Neural cell (in vitro differentiated cells): Measurements from ENCODE around the gene ADAM23. TPM values are rescaled to one million over a fixed set of nuclear protein-coding genes. Genes with fewer than 3 reads are reported as not detected.

ENCODE experiments used
- H2AFZ ChIP-seq: fragments of 200-600, 300-800 bp; sonication (generic), shearing (Covaris generic); 2 replicates; pipeline ENCODE4 v1.6.0; 2014; ENCODE audit warnings: low read depth, mild to moderate bottlenecking, antibody characterized with exemption, low read length, moderate library complexity
- H3F3A ChIP-seq: fragments of 200-600 bp; shearing (Covaris generic); 2 replicates; pipeline ENCODE4 v1.6.1; 2016; ENCODE audit warnings: mild to moderate bottlenecking, moderate library complexity, mixed read lengths, antibody characterized with exemption, low read length; ENCODE audit not compliant: insufficient read depth, poor library complexity, severe bottlenecking
- H3K27ac ChIP-seq: fragments of 200-600, 300-800 bp; sonication (generic), shearing (Covaris generic); 2 replicates; pipeline ENCODE4 v1.5.1; 2014; ENCODE audit warnings: mild to moderate bottlenecking, low read length, moderate library complexity
- H3K27me3 ChIP-seq: fragments of 300-800, 200-600 bp; sonication (generic), shearing (Covaris generic); 2 replicates; pipeline ENCODE4 v1.6.0; 2014; ENCODE audit warnings: mild to moderate bottlenecking, low read depth, low read length, moderate library complexity; ENCODE audit not compliant: insufficient read depth
- H3K36me3 ChIP-seq: fragments of 300-800, 200-600 bp; sonication (generic), shearing (Covaris generic); 2 replicates; pipeline ENCODE4 v1.5.1; 2014; ENCODE audit warnings: mild to moderate bottlenecking, antibody characterized with exemption, low read length, moderate library complexity; ENCODE audit not compliant: insufficient read depth
- H3K4me2 ChIP-seq: fragments of 300-800, 200-600 bp; sonication (generic), shearing (Covaris generic); 2 replicates; pipeline ENCODE4 v1.6.0; 2014; ENCODE audit warnings: mild to moderate bottlenecking, low read length
- H3K4me3 ChIP-seq: fragments of 300-800, 200-600 bp; sonication (generic), shearing (Covaris generic); 2 replicates; pipeline ENCODE4 v1.5.1; 2014; ENCODE audit warnings: mild to moderate bottlenecking, low read length, moderate library complexity
- H3K79me2 ChIP-seq: fragments of 200-600 bp; shearing (Covaris generic); replicated peaks from 2 replicates; pipeline ENCODE4 v1.6.0; 2014; ENCODE audit warnings: mild to moderate bottlenecking, low read length, moderate library complexity; ENCODE audit not compliant: insufficient read depth
- H3K9ac ChIP-seq: fragments of 300-800, 200-600 bp; sonication (generic), shearing (Covaris generic); 2 replicates; pipeline ENCODE4 v1.6.1; 2016; ENCODE audit warnings: mild to moderate bottlenecking, low read length, mixed read lengths
- H3K9me2 ChIP-seq: fragments of 200-600 bp; shearing (Covaris generic); 2 replicates; pipeline ENCODE4 v1.6.1; 2016; ENCODE audit warnings: mild to moderate bottlenecking, low read length, mixed read lengths; ENCODE audit not compliant: insufficient read depth
- H3K9me3 ChIP-seq: fragments of 200-600, 300-800 bp; sonication (generic), shearing (Covaris generic); 2 replicates; pipeline ENCODE4 v1.6.1; 2016; ENCODE audit warnings: mild to moderate bottlenecking, mixed run types, low read length, moderate library complexity, mixed read lengths
- H4K20me1 ChIP-seq: fragments of 200-600 bp; shearing (Covaris generic); 2 replicates; pipeline ENCODE4 v1.6.1; 2016; ENCODE audit warnings: mild to moderate bottlenecking, mixed run types; ENCODE audit not compliant: insufficient read depth
- EP300 ChIP-seq: fragments of 450-650 bp; conservative IDR thresholded peaks from 2 replicates; pipeline ENCODE4 v1.6.1; 2014; ENCODE audit warnings: antibody characterized with exemption, mild to moderate bottlenecking, moderate library complexity; ENCODE audit not compliant: poor library complexity, severe bottlenecking
- EZH2 ChIP-seq: fragments of 200-600, 300-800 bp; shearing (Covaris generic), sonication (generic); IDR thresholded peaks from 2 replicates; pipeline ENCODE4 v1.6.1; 2014; ENCODE audit warnings: antibody characterized with exemption, low read length, borderline replicate concordance, mild to moderate bottlenecking; ENCODE audit not compliant: insufficient read depth, poor library complexity, severe bottlenecking
- MXI1 ChIP-seq: fragments of 450-650 bp; conservative IDR thresholded peaks from 2 replicates; pipeline ENCODE4 v1.6.1; 2014; ENCODE audit warnings: antibody characterized with exemption, mild to moderate bottlenecking; ENCODE audit not compliant: poor library complexity, severe bottlenecking
- POLR2AphosphoS5 ChIP-seq: IDR thresholded peaks from 2 replicates; pipeline ENCODE4 v1.6.1; 2012
- RAD21 ChIP-seq: fragments of 450-650 bp; conservative IDR thresholded peaks from 2 replicates; pipeline ENCODE4 v1.6.1; 2014; ENCODE audit warnings: antibody characterized with exemption, mild to moderate bottlenecking, moderate library complexity
- SMC3 ChIP-seq: fragments of 450-650 bp; conservative IDR thresholded peaks from 2 replicates; pipeline ENCODE4 v1.6.1; 2014; ENCODE audit warnings: antibody characterized with exemption, mild to moderate bottlenecking, moderate library complexity; ENCODE audit not compliant: poor library complexity
- TAF1 ChIP-seq: IDR thresholded peaks from 2 replicates; pipeline ENCODE4 v1.6.1; 2012; ENCODE audit warnings: low read depth
- polyA plus RNA-seq: library from polyadenylated mRNA; depleted of rRNA; stranded (reverse); fragments of >200 nt; gene quantifications from 2 replicates; pipeline ENCODE4 v1.2.3, GENCODE V29; 2014
- TF ChIP-seq, protein P1 (sequence below): IDR thresholded peaks from 2 replicates; pipeline ENCODE4 v1.6.1; 2012; ENCODE audit warnings: borderline replicate concordance
- TF ChIP-seq, protein P2 (sequence below): fragments of 450-650 bp; IDR thresholded peaks from 2 replicates; pipeline ENCODE4 v1.5.1; 2014; ENCODE audit warnings: antibody characterized with exemption, mild to moderate bottlenecking, moderate library complexity; ENCODE audit not compliant: poor library complexity, severe bottlenecking

The ADAM23 gene
- polyA plus RNA-seq, 1 donor from 2014 or later = 75.2 TPM

DNA sequence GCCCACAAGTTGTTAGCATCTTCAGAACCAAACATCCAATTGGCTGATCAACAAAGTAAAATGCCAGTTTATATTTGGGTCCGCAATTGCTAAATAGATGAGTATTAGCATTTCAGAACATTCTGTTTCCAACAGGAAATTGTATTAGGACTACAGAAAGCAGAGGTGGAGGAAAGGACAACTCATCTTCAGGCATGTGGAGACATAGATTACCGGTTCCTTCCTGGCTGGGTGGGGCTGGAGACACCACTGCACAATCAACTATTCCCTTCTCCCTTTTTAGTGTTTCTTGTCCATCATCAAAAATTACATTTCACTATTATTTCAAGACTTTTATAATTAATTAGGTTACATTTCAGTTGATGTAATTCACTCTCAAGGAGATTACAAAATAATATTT lies 83.8 kb downstream of the ADAM23 start:
- Histone ChIP-seq H3K9me3 (no peaks in the 10 kb centered on the region), H3K27ac (no peak overlapping the region), H3K27me3 (no peaks in the 10 kb centered on the region), H2AFZ (no peak overlapping the region), H3K79me2 (no peaks in the 10 kb centered on the region), H3K9me2 (no peaks in the 10 kb centered on the region), H3K4me3 (no peak overlapping the region), H4K20me1 (no peaks in the 10 kb centered on the region), H3F3A (no peaks in the 10 kb centered on the region), H3K4me2 (no peak overlapping the region), H3K36me3 (no peaks in the 10 kb centered on the region), H3K9ac (no peak overlapping the region)
- TF ChIP-seq MXI1 (no peak), EZH2 (no peak), POLR2AphosphoS5 (no peak), SMC3 (no peak), RAD21 (no peak), TAF1 (no peak), EP300 (no peak)
- TF ChIP-seq, protein P1, sequence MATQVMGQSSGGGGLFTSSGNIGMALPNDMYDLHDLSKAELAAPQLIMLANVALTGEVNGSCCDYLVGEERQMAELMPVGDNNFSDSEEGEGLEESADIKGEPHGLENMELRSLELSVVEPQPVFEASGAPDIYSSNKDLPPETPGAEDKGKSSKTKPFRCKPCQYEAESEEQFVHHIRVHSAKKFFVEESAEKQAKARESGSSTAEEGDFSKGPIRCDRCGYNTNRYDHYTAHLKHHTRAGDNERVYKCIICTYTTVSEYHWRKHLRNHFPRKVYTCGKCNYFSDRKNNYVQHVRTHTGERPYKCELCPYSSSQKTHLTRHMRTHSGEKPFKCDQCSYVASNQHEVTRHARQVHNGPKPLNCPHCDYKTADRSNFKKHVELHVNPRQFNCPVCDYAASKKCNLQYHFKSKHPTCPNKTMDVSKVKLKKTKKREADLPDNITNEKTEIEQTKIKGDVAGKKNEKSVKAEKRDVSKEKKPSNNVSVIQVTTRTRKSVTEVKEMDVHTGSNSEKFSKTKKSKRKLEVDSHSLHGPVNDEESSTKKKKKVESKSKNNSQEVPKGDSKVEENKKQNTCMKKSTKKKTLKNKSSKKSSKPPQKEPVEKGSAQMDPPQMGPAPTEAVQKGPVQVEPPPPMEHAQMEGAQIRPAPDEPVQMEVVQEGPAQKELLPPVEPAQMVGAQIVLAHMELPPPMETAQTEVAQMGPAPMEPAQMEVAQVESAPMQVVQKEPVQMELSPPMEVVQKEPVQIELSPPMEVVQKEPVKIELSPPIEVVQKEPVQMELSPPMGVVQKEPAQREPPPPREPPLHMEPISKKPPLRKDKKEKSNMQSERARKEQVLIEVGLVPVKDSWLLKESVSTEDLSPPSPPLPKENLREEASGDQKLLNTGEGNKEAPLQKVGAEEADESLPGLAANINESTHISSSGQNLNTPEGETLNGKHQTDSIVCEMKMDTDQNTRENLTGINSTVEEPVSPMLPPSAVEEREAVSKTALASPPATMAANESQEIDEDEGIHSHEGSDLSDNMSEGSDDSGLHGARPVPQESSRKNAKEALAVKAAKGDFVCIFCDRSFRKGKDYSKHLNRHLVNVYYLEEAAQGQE = no peak
- TF ChIP-seq, protein P2, sequence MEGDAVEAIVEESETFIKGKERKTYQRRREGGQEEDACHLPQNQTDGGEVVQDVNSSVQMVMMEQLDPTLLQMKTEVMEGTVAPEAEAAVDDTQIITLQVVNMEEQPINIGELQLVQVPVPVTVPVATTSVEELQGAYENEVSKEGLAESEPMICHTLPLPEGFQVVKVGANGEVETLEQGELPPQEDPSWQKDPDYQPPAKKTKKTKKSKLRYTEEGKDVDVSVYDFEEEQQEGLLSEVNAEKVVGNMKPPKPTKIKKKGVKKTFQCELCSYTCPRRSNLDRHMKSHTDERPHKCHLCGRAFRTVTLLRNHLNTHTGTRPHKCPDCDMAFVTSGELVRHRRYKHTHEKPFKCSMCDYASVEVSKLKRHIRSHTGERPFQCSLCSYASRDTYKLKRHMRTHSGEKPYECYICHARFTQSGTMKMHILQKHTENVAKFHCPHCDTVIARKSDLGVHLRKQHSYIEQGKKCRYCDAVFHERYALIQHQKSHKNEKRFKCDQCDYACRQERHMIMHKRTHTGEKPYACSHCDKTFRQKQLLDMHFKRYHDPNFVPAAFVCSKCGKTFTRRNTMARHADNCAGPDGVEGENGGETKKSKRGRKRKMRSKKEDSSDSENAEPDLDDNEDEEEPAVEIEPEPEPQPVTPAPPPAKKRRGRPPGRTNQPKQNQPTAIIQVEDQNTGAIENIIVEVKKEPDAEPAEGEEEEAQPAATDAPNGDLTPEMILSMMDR = no peak

DNA sequence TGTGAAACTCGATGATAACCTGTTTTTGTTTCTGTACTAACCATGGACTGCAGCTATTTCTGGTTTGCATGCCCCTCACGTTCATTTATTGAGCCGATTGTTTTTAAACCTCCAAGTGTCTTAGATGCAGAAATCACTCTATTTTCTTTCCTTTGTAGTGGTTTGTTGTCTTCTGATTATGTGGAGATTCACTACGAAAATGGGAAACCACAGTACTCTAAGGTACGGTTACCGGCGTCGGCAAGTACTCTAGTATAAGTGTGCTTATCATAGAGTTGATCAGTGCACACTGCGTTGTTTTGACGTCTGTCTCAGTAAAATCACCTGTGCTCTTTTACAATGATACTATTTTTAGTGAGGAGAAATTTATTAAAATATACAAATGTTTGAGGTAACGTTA lies 87.4 kb downstream of the ADAM23 start:
- Histone ChIP-seq H2AFZ (no peak overlapping the region), H3K79me2 (no peaks in the 10 kb centered on the region), H3K36me3 (no peaks in the 10 kb centered on the region), H3K27ac (no peak overlapping the region), H3K9ac (no peak overlapping the region), H3K4me2 (no peak overlapping the region), H3K27me3 (no peaks in the 10 kb centered on the region), H3K9me3 (no peaks in the 10 kb centered on the region), H3F3A (no peaks in the 10 kb centered on the region), H4K20me1 (no peaks in the 10 kb centered on the region), H3K9me2 (no peaks in the 10 kb centered on the region), H3K4me3 (no peak overlapping the region)
- no peak for TF ChIP-seq POLR2AphosphoS5
- TF ChIP-seq, protein P2 = no peak
